Measurements from ENCODE around the gene RNF130.
"Not testable (repeated sequence)": the region's sequence is repeated elsewhere in the genome, so short reads cannot be mapped to it uniquely, and the experiment has no call there.

RNF130 gene

DNA sequence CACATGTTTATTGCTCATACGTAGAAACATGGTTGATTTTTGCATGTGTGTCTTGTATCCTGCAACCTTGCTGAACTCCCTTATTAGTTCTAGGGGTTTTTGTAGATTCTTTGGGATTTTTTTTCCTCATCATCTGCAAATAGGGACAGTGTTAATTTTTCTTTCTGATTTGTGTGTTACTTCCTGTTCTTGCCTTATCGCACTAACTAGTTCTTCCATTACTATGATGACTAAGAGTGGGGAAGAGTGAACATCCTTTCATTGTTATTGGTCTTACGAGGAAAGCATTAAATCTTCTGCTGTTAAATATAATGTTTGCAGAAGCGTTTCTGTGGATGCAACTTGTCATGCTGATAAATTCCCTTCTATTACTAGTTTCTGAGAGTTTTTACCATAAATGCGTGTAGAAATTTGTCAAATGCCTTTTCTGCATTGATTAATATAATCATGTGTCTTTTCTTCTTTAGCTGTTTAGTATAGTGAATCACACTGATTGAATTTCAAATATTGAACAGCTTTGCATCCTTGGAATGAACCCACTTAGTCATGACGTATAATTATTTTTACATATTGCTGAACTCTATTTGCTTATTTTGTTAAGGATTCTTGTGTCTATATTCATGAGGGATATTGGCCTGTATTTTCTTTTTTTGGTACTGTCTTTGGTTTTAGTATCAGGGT lies 32.1 kb upstream of the RNF130 start:
- DNase-seq, result no peak

DNA sequence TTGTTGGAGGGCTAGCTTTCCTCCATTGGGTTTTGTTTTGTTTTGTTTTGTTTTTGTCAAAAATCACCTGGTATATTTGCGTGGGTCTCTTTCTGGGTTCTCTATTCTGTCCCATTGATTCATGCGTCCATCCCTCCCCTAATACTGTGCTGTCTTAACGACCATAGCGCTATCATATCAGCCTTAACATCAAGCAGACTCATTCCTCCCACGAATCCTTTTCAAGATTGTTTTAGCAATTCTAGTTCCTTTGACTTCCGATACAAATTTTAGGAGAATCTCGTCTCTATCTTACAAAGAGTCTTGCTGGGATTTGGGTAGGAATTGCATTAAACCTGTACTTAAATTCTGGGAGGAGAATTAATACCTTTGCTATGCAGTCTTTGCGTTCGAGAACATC lies 31.1 kb upstream of the RNF130 start:
- no peak for DNase-seq

DNA sequence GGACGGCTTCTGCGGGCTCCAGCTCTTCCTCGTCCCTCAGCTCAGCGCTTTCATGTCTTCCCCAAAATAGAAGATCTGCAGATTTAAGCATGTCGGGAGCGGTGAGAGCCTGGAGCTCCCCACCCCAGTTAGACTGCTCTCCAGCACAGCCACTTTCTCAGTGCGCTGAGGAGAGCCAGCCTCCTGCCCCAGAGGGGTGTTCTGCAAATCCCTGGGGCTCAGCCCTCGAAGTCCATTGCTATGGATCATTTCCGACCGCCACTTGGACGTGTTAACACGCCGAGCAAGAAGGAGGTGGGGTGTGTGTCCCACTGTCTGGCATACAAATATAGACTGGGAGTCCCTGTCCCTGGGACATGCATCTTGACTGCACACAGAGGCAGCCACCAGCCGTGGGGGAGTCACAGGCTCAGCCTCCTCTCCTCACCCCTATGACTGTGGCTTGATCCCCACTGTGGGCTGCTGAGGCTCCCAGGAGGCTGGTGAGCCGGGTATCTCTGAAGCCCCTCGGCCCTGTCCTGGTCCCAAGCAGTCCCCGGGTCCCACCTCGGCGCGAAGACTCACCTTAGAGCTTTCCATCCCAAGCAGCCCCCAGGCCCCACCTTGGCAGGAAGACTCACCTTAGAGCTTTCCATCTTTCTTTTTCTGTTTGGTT lies 30.0 kb upstream of the RNF130 start:
- no peak for DNase-seq

DNA sequence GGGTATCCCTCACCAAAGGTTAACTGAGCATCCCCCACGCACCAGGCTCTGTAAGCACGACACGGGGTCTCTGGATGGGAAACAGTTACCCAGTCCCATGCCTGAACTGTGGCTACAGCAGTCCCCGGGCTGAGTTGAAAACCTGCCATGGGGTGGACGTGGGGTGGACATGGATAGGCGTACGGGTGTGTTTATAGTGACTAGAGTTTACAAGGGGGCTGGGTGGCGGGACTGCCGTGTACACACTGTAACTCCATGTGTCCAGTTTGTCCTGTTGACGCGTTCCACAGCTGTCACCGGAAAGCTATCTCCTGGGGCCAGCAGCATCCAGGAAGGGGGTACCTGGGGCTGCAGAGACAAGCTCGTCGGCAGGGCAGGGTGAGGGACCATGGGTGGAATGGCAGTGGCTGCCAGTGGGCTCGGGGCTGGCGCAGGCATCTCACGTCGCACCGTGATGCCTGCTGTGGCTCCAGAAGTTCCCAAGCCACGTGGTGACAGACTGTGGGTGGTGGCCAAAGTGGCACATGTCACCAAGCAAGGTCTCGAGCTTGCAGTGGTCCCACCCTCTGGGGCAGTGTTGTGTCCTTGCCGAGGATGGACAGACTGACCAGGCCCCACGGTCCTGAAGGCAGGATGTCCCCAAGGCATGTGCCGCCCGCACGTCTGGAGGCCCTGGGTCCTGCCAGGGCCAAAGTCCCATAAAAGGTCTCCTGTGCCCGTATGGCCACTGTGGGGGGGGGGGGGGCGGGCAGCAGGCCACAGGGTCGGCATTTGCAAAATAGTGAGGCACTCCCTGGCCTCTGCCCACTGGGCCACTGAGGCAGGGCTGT lies 29.3 kb upstream of the RNF130 start:
- no peak for DNase-seq

DNA sequence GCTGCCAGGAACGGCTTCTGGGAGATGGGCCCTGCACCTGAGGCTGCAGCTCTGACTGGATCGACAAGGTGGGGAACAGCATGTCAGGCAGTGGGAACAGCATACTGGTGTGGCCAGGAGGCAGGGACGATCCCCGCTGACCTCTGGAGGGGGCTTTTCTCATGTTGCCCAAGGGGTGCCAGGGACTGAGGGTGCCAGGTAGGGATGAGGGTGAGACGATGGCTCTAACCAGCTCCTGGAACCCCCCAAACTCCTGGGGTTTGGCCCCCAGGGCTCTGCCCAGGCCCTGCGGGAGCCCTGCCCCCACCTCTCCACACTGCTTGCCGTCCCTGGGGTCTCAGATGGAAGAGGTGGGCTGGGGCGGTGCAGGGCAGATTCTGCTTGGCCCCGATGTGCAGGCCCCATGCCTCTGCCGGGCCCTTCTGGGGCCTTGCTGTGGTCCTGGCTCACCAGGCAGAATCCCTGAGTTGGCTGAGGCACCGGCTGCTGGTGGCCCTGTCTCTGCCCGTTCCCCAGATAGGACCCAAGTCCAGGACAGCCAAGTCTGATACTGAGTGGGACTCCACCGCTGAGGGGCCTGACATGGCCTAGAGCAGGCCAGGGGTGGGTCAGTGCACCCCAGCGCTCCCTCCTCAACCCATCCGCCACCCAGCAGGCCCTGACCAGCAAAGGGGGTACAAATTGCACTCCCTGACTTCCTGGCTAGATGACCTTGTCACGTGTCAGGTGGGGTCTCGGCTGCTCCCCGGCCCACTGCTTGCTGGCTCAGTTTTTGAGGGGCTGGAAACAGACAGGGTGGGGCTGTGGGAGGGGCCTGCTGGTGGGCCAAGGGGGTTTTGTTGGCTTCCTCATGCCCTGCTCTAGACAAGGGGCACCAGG lies 28.4 kb upstream of the RNF130 start:
- DNase-seq, result no peak

DNA sequence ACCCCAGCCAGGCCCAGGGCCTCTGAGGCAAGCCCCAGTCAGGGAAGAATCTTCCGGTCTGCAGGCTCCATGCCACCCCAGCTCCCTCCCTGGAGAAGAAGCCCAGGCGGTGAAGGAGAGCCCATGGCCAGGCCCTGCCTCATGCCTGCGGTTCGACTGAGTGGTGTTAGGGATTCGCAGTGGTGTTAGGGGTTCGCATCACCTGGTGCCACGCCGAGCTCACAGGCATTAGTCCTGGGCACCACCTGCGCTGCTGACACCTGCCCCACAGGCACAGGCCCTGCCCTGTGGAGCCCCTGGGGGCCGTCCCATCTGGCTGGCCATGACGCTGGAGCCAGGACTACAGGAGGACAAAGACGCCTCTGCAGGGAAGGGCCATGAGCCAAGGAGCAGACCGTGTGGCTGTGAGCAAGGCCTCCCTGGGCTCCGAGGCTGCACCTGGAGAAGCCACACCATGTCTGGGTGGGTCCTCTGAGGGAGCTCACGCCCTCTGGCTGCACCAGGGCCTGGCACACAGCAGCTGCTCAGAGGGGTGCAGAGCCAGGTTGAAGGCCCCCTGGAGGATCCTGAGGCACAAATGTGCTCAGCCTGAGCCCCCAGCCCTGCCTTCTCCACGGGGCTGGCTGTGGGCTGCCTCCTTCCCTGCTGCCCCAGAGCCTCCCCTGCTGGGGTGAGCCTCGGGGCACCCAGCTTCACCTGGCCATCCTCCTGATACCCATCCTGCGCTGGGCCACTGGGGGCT lies 27.6 kb upstream of the RNF130 start:
- DNase-seq, result no peak

DNA sequence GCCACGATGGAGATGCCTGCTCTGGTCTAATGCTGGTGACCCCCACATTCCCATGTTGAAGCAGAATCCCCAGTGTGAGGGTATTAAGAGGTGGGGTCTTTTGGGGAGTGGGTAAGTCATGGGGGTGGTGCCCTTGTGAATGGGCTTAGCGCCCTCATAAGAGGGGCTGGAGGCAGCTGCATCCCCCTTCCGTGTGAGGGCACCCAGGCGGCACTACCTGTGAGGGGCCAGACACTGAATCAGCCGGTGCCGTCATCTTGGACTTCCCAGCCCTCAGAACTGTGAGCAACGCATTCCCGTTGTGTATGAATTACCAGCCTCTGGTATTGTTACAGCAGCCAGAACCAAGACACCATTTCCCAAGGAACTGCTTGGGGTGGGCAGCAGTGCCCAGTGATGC lies 27.0 kb upstream of the RNF130 start:
- DNase-seq, result no peak

DNA sequence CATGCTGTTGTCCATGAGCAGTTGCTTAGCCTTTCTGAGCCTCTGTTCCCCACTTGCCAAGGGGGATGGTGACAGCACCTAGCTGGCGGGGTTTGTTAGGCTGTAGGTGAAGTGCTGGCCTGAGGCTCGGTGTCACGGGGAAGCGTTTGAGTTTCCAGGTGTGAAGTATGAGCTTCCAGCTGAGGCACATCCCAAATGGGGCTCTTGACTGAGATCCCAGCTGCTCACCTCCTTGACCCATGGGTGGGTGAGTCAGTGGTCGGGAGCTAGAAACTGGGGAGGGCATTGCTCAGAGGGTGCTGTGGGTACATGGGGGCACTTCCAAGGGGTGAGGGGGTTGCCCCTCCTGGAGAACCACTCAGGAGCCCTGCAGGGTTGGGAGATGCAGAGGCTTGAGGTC lies 26.4 kb upstream of the RNF130 start:
- DNase-seq, result no peak

DNA sequence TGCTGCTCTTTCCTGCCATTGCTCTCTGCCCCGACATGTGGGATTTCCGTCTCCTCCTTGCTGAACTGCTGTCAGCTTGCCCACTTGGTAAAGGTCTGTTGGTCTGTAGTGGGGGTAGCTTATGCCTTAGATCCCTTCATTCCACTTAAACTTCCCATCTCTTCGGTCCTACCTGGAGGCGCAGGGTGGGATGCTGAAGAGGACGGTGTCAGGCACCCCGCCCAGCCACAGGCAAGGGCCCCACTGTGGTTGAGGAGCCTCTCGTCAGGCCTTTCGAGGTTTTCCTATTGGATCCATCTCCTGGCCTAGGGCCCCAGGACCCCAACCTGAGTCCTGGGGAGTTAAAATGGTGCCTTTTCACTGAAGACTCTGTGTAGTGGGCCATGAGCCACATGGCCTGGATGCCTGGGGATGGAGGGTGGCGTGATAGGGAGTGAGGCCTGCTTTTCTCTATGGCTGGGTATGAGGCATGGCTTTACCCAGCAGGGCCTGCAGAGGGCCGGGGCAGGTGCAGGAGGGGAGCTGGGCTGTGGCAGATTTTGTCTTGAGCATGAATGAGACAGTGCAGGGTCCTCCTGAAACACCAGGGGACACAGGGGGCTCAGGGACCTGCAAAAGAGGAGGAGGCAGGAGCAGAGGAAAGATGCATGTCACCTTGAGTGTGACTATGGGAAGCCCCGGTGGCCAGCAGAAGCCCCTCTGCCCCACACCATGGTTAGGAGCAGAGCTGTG lies 25.8 kb upstream of the RNF130 start:
- DNase-seq, result no peak

DNA sequence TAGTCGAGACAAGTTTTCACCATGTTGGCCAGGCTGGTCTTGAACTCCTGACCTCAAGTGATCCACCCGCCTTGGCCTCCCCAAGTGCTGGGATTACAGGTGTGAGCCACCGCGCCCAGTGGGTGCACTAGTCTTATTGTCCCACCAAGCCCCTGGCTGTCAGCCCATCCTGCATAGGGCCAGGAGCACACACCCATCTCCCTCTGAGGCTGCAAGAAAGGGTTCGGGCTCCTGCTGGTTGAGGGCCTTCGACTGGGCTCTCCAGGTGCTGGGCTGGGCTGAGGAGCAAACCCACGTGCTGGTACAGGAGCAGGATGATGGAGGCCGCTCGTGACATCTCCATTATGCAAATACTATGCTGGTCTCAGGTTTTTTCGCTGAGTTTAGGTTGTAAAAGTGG lies 25.1 kb upstream of the RNF130 start:
- no peak for DNase-seq

DNA sequence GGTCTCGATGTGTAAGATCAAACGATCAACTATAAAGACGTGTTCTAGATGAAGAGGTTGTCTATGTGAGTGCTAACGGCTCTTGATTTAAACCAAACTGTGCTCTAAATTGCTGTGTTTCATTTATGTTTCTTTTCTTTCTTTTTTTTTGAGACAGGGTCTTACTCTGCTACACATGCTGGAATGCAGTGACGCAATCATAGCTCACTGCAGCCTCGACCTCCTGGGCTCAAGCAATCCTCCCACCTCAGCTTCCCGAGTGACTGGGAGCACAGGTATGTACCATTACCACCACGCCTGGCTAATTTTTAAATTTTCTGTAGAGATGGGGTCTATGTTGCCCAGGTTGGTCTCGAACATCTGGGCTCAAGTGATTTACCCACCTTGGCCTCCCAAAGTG lies 24.0 kb upstream of the RNF130 start:
- DNase-seq, result no peak

DNA sequence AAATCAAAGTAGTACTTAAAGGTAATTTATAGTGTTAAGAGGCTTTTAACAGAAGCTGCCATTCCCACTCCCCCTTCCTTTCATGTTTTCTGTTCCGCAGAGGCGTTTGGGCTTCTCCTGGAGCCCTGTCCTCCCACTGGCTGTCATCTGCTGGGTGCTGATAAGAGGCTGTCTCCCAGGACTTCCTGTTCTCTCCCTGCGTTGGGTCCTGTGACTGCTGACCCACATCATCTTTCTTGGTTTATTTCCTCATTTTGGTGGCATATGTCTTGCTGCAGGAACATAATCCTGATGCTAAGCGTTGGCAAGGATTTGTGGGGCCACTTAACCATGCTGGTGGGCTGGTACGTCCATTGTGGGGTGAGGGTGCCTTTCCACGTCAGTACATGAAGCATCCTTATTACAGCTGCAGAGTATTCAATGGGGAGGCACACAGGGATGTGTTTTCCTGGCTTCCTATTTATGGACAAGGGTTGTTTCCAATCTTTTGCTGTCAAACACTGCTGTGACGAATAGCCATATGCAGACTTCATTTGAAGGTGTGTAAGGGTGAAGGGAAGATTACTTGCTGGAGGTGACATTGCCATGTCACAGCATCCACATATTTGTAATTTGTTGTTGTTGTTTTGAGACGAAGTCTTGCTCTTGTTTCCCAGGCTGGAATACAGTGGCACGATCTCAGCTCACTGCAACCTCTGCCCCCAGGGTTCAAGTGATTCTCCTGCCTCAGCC lies 22.3 kb upstream of the RNF130 start:
- DNase-seq, result no peak

DNA sequence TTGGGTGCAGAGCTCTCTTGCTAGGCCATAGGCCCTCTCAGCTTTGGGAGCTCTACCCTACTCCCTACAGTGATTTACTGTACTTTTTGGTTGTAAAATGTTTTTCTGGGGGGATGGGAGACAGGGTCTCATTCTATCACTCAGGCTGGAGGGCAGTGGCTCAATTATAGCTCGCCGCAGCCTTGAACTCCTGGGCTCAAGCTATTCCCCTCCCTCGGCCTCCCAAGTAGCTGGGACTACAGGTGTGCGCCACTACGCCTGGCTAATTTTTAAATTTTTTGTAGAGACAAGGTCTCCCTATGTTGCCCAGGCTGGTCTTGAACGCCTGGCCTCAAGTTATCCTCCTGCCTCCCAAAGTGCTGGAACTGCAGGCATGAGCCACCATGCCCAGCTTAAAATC lies 21.7 kb upstream of the RNF130 start:
- DNase-seq, result no peak

DNA sequence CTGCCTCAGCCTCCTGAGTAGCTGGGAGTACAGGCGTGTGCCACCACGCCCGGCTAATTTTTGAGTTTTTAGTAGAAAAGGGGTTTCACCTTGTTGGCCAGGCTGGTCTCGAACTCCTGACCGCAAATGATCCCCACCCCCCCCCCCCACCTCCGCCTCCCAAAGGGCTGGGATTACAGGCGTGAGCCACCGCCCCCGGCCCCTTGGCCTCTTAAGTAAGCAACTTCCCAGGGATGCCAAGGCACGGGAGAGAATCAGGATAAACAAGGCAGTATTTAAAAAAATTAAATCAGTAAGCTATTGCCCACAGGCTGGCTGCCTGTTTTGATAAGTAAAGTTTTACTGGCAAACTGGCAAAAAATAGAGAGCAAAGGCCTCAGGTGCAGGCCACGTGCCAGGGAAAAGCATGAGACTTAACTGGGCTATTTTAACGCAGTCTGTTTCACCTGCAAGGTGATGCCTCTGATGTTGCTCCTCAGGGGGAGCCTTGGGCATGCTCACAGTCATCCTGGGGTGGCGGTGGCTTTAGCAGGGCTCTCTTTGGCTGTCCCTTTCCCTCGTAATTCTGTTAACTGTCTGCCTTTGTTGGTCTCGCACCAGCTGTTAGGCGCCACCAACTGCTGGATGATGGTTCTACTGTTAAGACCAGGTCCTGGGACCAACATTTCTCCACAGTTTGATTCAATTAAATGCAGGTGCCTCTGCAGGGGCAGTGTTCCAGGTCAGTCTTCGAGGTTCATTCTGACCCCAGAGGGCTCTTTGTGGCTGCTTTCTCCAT lies 19.4 kb upstream of the RNF130 start:
- no peak for DNase-seq

DNA sequence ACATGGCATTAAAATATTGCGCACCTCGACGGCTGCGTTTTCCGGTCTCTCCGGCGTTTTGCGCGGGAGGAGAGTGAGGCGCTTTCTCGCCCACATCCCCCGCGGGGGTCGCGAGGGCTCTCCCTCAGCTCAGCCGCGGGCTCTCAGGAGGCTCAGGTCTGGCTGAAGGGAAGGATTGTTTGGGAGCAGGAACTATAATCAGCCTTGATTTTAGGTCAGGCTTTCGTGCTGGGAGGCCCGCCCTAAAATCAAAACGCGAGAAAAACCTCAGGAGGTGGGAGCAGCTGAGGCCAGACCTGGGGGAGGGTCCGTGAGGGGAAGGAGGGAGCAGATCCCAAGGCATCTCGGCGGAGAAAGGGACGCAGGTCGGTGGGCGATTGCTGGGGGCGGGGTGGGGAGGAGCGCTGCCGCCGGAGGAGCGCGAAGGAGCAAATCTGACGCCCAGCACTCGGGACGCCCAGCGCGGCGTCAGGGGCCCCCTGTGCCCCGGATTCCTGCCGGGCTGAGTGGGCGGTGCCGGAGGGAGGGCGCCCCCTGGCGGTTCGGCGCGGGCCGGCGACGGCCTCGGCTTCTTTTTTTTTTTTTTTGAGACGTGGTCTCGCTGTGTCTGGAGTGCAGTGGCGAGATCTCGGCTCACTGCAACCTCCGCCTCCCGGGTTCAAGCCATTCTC lies 18.7 kb upstream of the RNF130 start:
- no peak for DNase-seq

DNA sequence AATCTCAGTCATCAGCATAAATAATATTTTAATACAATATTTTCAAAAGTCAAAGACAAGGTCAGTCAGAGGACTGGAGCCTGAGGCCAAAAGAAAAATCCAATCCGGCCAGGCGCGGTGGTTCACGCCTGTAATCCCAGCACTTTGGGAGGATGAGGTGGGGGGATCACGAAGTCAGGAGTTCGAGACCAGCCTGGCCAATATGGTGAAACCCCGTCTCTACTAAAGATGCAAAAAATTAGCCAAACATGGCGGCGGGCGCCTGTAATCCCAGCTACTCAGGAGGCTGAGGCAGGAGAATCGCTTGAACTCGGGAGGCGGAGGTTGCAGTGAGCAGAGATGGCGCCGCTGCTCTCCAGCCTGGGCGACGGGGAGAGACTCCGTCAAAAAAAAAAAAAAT lies 18.1 kb upstream of the RNF130 start:
- not testable (repeated sequence) for DNase-seq

DNA sequence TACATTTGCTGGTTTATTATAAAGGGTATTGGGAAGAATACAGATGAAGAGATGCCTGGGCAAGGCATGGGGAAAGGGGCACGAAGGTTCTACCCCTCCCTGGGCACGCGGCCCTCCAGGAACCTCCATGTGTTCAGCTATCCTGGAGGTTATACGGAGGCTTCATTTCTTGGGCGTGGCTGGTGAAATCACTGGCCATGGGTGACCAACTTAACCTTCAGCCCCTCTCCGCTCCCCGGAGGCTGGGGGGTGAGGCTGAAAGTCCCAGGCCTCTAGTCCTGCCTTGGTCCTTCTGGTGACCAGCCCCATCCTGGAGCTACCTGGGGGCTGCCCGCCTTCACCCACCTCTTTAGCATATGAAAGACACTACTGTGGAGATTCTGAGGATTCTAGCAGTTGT lies 17.0 kb upstream of the RNF130 start:
- DNase-seq, result no peak

DNA sequence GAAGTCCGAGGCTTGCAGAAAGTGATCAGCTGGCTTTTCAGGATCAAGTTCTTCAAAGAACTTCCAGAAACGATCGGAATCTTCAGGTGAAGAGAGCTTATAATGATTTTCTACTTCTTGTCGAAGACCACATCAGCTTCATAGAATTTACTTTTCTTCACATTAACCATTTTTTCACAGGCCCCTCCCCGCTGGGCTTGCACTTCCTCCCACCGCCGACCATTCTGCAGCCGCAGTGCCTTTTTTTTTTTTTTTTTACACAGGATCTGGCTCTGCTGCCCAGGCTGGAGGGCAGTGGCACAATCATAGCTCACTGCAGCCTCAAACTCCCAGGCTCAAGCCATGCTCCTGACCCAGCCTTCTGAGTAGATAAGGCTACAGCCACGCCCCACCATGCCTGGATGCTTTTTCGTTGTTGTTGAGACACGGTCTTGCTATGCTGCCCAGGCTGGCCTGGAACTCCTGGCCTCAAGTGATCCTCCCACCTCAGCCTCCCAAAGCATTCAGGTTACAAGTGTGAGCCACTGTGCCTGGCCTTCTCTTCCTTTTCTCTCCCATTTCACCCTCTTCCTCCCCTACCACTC lies 15.3 kb upstream of the RNF130 start:
- no peak for DNase-seq

DNA sequence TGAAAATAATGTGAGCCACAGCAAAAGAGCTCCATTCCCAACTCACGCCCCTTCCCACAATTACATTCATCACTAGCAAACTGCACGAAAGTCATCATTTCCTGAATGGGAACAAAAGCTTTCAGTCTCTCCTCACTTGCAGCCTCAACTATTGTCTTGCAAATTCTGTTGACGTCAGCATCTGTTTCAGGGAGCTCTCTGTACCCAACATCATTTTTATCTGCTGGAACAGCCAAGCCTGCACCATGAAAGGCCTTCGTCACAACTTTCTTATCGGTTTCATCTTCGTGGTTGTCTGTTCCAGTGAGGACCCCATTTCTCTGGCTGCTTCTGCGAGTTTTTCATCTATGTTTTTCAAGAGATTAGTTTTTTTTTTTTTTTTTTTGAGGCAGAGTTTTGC lies 14.3 kb upstream of the RNF130 start:
- no peak for DNase-seq
